ENCODE measurements around the gene PRELID2.

Gene PRELID2

GRCh38 chr5:145750199-145750598 is 84.9 kb downstream of the PRELID2 start:
- no peak overlapping the region for H2AFZ ChIP-seq (ENCODE audit: low read depth, low read length)
- H3K14ac ChIP-seq (ENCODE audit: low read length in 2 of 2), result no peak overlapping the region
- H2BK15ac ChIP-seq (ENCODE audit: low read depth, poor library complexity, severe bottlenecking), result no peak overlapping the region
- no peak overlapping the region for H2BK120ac ChIP-seq (ENCODE audit: low read depth, low read length)
- no peaks in the 10 kb centered on the region for H3K27me3 ChIP-seq (ENCODE audit: control insufficient read depth in 1 of 2, insufficient read depth in 1 of 2, low read length in 2 of 2)
- DNase-seq, result no peak
- no peak overlapping the region for H4K91ac ChIP-seq (ENCODE audit: low read length)
- no peak overlapping the region for H2AK5ac ChIP-seq (ENCODE audit: low read length, severe bottlenecking)
- H3K4me3 ChIP-seq (ENCODE audit: insufficient read depth in 1 of 2, low read depth in 1 of 2, low read length in 2 of 2), result no peak overlapping the region
- no peak overlapping the region for H3K18ac ChIP-seq (ENCODE audit: low read depth in 1 of 2, low read length in 2 of 2)
- no peak overlapping the region for H2BK12ac ChIP-seq (ENCODE audit: low read length in 2 of 2)
- H3K4me1 ChIP-seq (ENCODE audit: control insufficient read depth, insufficient read depth, low read depth, low read length), result no peaks in the 10 kb centered on the region
- no peaks in the 10 kb centered on the region for H3K79me1 ChIP-seq (replicated peaks; ENCODE audit: low read length, poor library complexity, severe bottlenecking)
- no peak overlapping the region for H3K9ac ChIP-seq (ENCODE audit: low read length)
- H3K4ac ChIP-seq (ENCODE audit: low read depth in 1 of 2, low read length in 2 of 2), result no peak overlapping the region
- H3K9me3 ChIP-seq (ENCODE audit: control insufficient read depth, low read length), result no peaks in the 10 kb centered on the region
- H3K36me3 ChIP-seq (ENCODE audit: control insufficient read depth in 1 of 2, insufficient read depth in 2 of 2, low read depth in 1 of 2, low read length in 2 of 2), result no peaks in the 10 kb centered on the region
- H3K23ac ChIP-seq (ENCODE audit: low read length in 2 of 2), result no peak overlapping the region
- H3K27ac ChIP-seq (ENCODE audit: low read length, poor library complexity, severe bottlenecking), result no peak overlapping the region
- H2BK5ac ChIP-seq (ENCODE audit: low read depth, low read length, poor library complexity, severe bottlenecking), result no peak overlapping the region
- no peak overlapping the region for H3K4me2 ChIP-seq (ENCODE audit: low read length, poor library complexity, severe bottlenecking)
- H4K8ac ChIP-seq (ENCODE audit: low read length), result no peak overlapping the region

GRCh38 chr5:145743396-145744061 is 91.6 kb downstream of the PRELID2 start:
- H2BK15ac ChIP-seq (ENCODE audit: low read depth, poor library complexity, severe bottlenecking), result no peak overlapping the region
- no peak overlapping the region for H3K27ac ChIP-seq (ENCODE audit: low read length, poor library complexity, severe bottlenecking)
- no peak overlapping the region for H3K9ac ChIP-seq (ENCODE audit: low read length)
- no peak overlapping the region for H3K4ac ChIP-seq (ENCODE audit: low read depth in 1 of 2, low read length in 2 of 2)
- 97% methylated on average over 13 of the region's 14 CpGs for WGBS
- no peaks in the 10 kb centered on the region for H3K9me3 ChIP-seq (ENCODE audit: control insufficient read depth, low read length)
- no peak overlapping the region for H2BK5ac ChIP-seq (ENCODE audit: low read depth, low read length, poor library complexity, severe bottlenecking)
- H3K4me2 ChIP-seq (ENCODE audit: low read length, poor library complexity, severe bottlenecking), result no peak overlapping the region
- H3K14ac ChIP-seq (ENCODE audit: low read length in 2 of 2), result no peak overlapping the region
- no peak overlapping the region for H3K18ac ChIP-seq (ENCODE audit: low read depth in 1 of 2, low read length in 2 of 2)
- H3K23ac ChIP-seq (ENCODE audit: low read length in 2 of 2), result no peak overlapping the region
- no peak overlapping the region for H2BK12ac ChIP-seq (ENCODE audit: low read length in 2 of 2)
- no peaks in the 10 kb centered on the region for H3K27me3 ChIP-seq (ENCODE audit: control insufficient read depth in 1 of 2, insufficient read depth in 1 of 2, low read length in 2 of 2)
- H4K8ac ChIP-seq (ENCODE audit: low read length), result no peak overlapping the region
- H3K79me1 ChIP-seq (replicated peaks; ENCODE audit: low read length, poor library complexity, severe bottlenecking), result peaks cover 3% of the 10 kb centered on the region
- H4K91ac ChIP-seq (ENCODE audit: low read length), result no peak overlapping the region
- H2BK120ac ChIP-seq (ENCODE audit: low read depth, low read length), result no peak overlapping the region
- H3K36me3 ChIP-seq (ENCODE audit: control insufficient read depth in 1 of 2, insufficient read depth in 2 of 2, low read depth in 1 of 2, low read length in 2 of 2), result no peaks in the 10 kb centered on the region
- DNase-seq, result no peak
- no peak overlapping the region for H3K4me3 ChIP-seq (ENCODE audit: insufficient read depth in 1 of 2, low read depth in 1 of 2, low read length in 2 of 2)
- H2AFZ ChIP-seq (ENCODE audit: low read depth, low read length), result no peak overlapping the region
- no peaks in the 10 kb centered on the region for H3K4me1 ChIP-seq (ENCODE audit: control insufficient read depth, insufficient read depth, low read depth, low read length)
- no peak overlapping the region for H2AK5ac ChIP-seq (ENCODE audit: low read length, severe bottlenecking)

- no peak overlapping the region for H3K14ac ChIP-seq (ENCODE audit: low read length in 2 of 2)
- no peaks in the 10 kb centered on the region for H3K27me3 ChIP-seq (ENCODE audit: control insufficient read depth in 1 of 2, insufficient read depth in 1 of 2, low read length in 2 of 2)
- no peaks in the 10 kb centered on the region for H3K36me3 ChIP-seq (ENCODE audit: control insufficient read depth in 1 of 2, insufficient read depth in 2 of 2, low read depth in 1 of 2, low read length in 2 of 2)
- no peak overlapping the region for H3K18ac ChIP-seq (ENCODE audit: low read depth in 1 of 2, low read length in 2 of 2)
- no peak overlapping the region for H2BK120ac ChIP-seq (ENCODE audit: low read depth, low read length)
- H3K4me2 ChIP-seq (ENCODE audit: low read length, poor library complexity, severe bottlenecking), result no peak overlapping the region
- no peak overlapping the region for H2AK5ac ChIP-seq (ENCODE audit: low read length, severe bottlenecking)
- no peak overlapping the region for H2BK5ac ChIP-seq (ENCODE audit: low read depth, low read length, poor library complexity, severe bottlenecking)
- no peaks in the 10 kb centered on the region for H3K4me1 ChIP-seq (ENCODE audit: control insufficient read depth, insufficient read depth, low read depth, low read length)
- no peak overlapping the region for H2AFZ ChIP-seq (ENCODE audit: low read depth, low read length)
- H3K79me1 ChIP-seq (replicated peaks; ENCODE audit: low read length, poor library complexity, severe bottlenecking), result peaks cover 3% of the 10 kb centered on the region
- H4K8ac ChIP-seq (ENCODE audit: low read length), result no peak overlapping the region
- H3K27ac ChIP-seq (ENCODE audit: low read length, poor library complexity, severe bottlenecking), result no peak overlapping the region
- H2BK15ac ChIP-seq (ENCODE audit: low read depth, poor library complexity, severe bottlenecking), result no peak overlapping the region
- H2BK12ac ChIP-seq (ENCODE audit: low read length in 2 of 2), result no peak overlapping the region
- no peaks in the 10 kb centered on the region for H3K9me3 ChIP-seq (ENCODE audit: control insufficient read depth, low read length)
- H4K91ac ChIP-seq (ENCODE audit: low read length), result no peak overlapping the region
- no peak for DNase-seq
- no peak overlapping the region for H3K4ac ChIP-seq (ENCODE audit: low read depth in 1 of 2, low read length in 2 of 2)
- no peak overlapping the region for H3K9ac ChIP-seq (ENCODE audit: low read length)
- no peak overlapping the region for H3K4me3 ChIP-seq (ENCODE audit: insufficient read depth in 1 of 2, low read depth in 1 of 2, low read length in 2 of 2)
- no peak overlapping the region for H3K23ac ChIP-seq (ENCODE audit: low read length in 2 of 2)
Observed at GRCh38 chr5:145739843-145740242, 95.3 kb downstream of the PRELID2 start.

- Histone ChIP-seq H3K36me3 (ENCODE audit: control insufficient read depth in 1 of 2, insufficient read depth in 2 of 2, low read depth in 1 of 2, low read length in 2 of 2) (no peaks in the 10 kb centered on the region), H3K27me3 (ENCODE audit: control insufficient read depth in 1 of 2, insufficient read depth in 1 of 2, low read length in 2 of 2) (no peaks in the 10 kb centered on the region), H2AK5ac (ENCODE audit: low read length, severe bottlenecking) (no peak overlapping the region), H3K23ac (ENCODE audit: low read length in 2 of 2) (no peak overlapping the region), H2BK15ac (ENCODE audit: low read depth, poor library complexity, severe bottlenecking) (no peak overlapping the region), H3K9ac (ENCODE audit: low read length) (no peak overlapping the region), H4K91ac (ENCODE audit: low read length) (no peak overlapping the region), H3K4ac (ENCODE audit: low read depth in 1 of 2, low read length in 2 of 2) (no peak overlapping the region), H3K18ac (ENCODE audit: low read depth in 1 of 2, low read length in 2 of 2) (no peak overlapping the region), H3K4me1 (ENCODE audit: control insufficient read depth, insufficient read depth, low read depth, low read length) (no peaks in the 10 kb centered on the region), H2AFZ (ENCODE audit: low read depth, low read length) (no peak overlapping the region), H2BK120ac (ENCODE audit: low read depth, low read length) (no peak overlapping the region), H4K8ac (ENCODE audit: low read length) (no peak overlapping the region), H3K9me3 (ENCODE audit: control insufficient read depth, low read length) (no peaks in the 10 kb centered on the region), H3K79me1 (replicated peaks; ENCODE audit: low read length, poor library complexity, severe bottlenecking) (no peaks in the 10 kb centered on the region), H3K4me3 (ENCODE audit: insufficient read depth in 1 of 2, low read depth in 1 of 2, low read length in 2 of 2) (no peak overlapping the region), H2BK5ac (ENCODE audit: low read depth, low read length, poor library complexity, severe bottlenecking) (no peak overlapping the region), H3K27ac (ENCODE audit: low read length, poor library complexity, severe bottlenecking) (no peak overlapping the region), H3K4me2 (ENCODE audit: low read length, poor library complexity, severe bottlenecking) (no peak overlapping the region), H2BK12ac (ENCODE audit: low read length in 2 of 2) (no peak overlapping the region), H3K14ac (ENCODE audit: low read length in 2 of 2) (no peak overlapping the region)
- DNase-seq, result no peak
Observed at GRCh38 chr5:145738227-145738626, 96.9 kb downstream of the PRELID2 start.

Measured in mesenchymal stem cell (in vitro differentiated cells and primary cell).